HFFc6 (cell line): ENCODE measurements around the gene ZNF830. TPM values are rescaled to one million over a fixed set of nuclear protein-coding genes. Genes with fewer than 3 reads are reported as not detected.
A peak's percentile ranks its signal among the peaks of the same experiment; 100 is the strongest.
"Not testable (repeated sequence)": the region's sequence is repeated elsewhere in the genome, so short reads cannot be mapped to it uniquely, and the experiment has no call there.

Source experiments
- DNase-seq: peaks from one replicate; pipeline ENCODE4 v3.0.0-alpha.2; 2018
- H3K27ac Mint-ChIP-seq: 2 replicates; pipeline ENCODE4 v1.8.0; 2020; ENCODE audit warnings: mild to moderate bottlenecking, mixed read lengths
- H3K27me3 Mint-ChIP-seq: 2 replicates; pipeline ENCODE4 v1.8.0; 2021; ENCODE audit warnings: mild to moderate bottlenecking, moderate library complexity, mixed read lengths; ENCODE audit not compliant: insufficient read depth
- H3K36me3 Mint-ChIP-seq: 2 replicates; pipeline ENCODE4 v1.8.0; 2021; ENCODE audit warnings: low read depth, mixed read lengths
- H3K4me1 Mint-ChIP-seq: 2 replicates; pipeline ENCODE4 v1.8.0; 2020; ENCODE audit warnings: low read depth, mixed read lengths
- H3K4me3 Mint-ChIP-seq: 2 replicates; pipeline ENCODE4 v1.8.0; 2020; ENCODE audit warnings: mild to moderate bottlenecking, moderate library complexity, mixed read lengths
- H3K9me3 Mint-ChIP-seq: 2 replicates; pipeline ENCODE4 v1.8.0; 2020; ENCODE audit warnings: mild to moderate bottlenecking, mixed read lengths
- total RNA-seq, 6 experiments: library from RNA; stranded (reverse); fragmentation: NEBNext Ultra II Directional; extraction: Animal tissue kit (Norgen Biotek cat#: 25700); gene quantifications; 2 replicates in 1 of 6; 3 replicates in 5 of 6; pipeline ENCODE4 v1.2.3, GENCODE V29; 2021
- TF ChIP-seq, protein P1 (sequence below): fragments of 200-600 bp; sonication (generic); IDR thresholded peaks from 2 replicates; pipeline ENCODE4 v1.5.0; 2021; ENCODE audit warnings: antibody characterized with exemption, mild to moderate bottlenecking

The ZNF830 gene
- total RNA-seq, 6 experiments from 2014 or later, result 9.6 to 14.8 (median 11.8) TPM

DNA sequence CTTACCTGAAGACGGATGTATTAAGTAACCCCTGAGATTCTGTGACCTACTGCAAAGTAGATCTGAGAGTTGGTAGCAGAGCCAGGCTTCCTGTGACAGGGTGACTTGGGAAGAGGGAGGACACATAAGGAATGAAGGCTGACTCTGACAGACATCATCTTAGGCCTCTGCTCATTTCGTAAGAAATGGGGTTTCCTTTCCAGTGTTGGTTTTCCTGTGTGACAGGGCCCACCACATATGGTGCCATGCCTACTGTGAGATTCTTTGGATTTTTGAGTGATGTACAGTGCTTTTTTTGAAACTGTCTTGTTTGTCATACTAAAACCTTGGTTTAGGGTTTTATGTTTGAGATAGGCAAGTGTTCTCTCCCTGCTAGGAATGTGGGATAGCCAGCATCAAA is 31.7 kb downstream of the ZNF830 start:
- Mint-ChIP-seq H3K27ac (no peak overlapping the region), H3K27me3 (no peaks in the 10 kb centered on the region; the same call in 1 of the 2 replicates), H3K9me3 (no peaks in the 10 kb centered on the region), H3K36me3 (peaks cover 8% of the 10 kb centered on the region; the same call in 1 of the 2 replicates), H3K4me3 (no peak overlapping the region), H3K4me1 (peaks cover 20% of the 10 kb centered on the region)
- TF ChIP-seq, protein P1, sequence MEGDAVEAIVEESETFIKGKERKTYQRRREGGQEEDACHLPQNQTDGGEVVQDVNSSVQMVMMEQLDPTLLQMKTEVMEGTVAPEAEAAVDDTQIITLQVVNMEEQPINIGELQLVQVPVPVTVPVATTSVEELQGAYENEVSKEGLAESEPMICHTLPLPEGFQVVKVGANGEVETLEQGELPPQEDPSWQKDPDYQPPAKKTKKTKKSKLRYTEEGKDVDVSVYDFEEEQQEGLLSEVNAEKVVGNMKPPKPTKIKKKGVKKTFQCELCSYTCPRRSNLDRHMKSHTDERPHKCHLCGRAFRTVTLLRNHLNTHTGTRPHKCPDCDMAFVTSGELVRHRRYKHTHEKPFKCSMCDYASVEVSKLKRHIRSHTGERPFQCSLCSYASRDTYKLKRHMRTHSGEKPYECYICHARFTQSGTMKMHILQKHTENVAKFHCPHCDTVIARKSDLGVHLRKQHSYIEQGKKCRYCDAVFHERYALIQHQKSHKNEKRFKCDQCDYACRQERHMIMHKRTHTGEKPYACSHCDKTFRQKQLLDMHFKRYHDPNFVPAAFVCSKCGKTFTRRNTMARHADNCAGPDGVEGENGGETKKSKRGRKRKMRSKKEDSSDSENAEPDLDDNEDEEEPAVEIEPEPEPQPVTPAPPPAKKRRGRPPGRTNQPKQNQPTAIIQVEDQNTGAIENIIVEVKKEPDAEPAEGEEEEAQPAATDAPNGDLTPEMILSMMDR, result no peak
- DNase-seq, result no peak

- Mint-ChIP-seq H3K27ac (no peak overlapping the region), H3K27me3 (peaks cover 1% of the 10 kb centered on the region; the same call in 1 of the 2 replicates), H3K4me1 (peaks cover 24% of the 10 kb centered on the region), H3K9me3 (no peaks in the 10 kb centered on the region), H3K36me3 (no peaks in the 10 kb centered on the region), H3K4me3 (no peak overlapping the region)
- TF ChIP-seq, protein P1, result no peak
- DNase-seq, result no peak
Measured at GRCh38 chr17:34996422-34997285, 35.3 kb downstream of the ZNF830 start.

GRCh38 chr17:34997355-34997862 is 36.1 kb downstream of the ZNF830 start:
- no peak overlapping the region for H3K4me3 Mint-ChIP-seq
- TF ChIP-seq, protein P1, result no peak
- H3K27me3 Mint-ChIP-seq, result peaks cover 1% of the 10 kb centered on the region; the same call in 1 of the 2 replicates
- H3K36me3 Mint-ChIP-seq, result no peaks in the 10 kb centered on the region
- H3K4me1 Mint-ChIP-seq, result peaks cover 25% of the 10 kb centered on the region
- no peaks in the 10 kb centered on the region for H3K9me3 Mint-ChIP-seq
- no peak overlapping the region for H3K27ac Mint-ChIP-seq
- peak; percentile 39 for DNase-seq

- H3K27ac Mint-ChIP-seq, result no peak overlapping the region
- H3K9me3 Mint-ChIP-seq, result no peaks in the 10 kb centered on the region
- peak; percentile 52 for DNase-seq
- no peaks in the 10 kb centered on the region for H3K36me3 Mint-ChIP-seq
- peaks cover 1% of the 10 kb centered on the region; the same call in 1 of the 2 replicates for H3K27me3 Mint-ChIP-seq
- H3K4me3 Mint-ChIP-seq, result no peak overlapping the region
- H3K4me1 Mint-ChIP-seq, result peaks cover 17% of the 10 kb centered on the region
- TF ChIP-seq, protein P1, result peak; percentile 82
Measured at GRCh38 chr17:34998205-34998604, 36.9 kb downstream of the ZNF830 start.

DNA sequence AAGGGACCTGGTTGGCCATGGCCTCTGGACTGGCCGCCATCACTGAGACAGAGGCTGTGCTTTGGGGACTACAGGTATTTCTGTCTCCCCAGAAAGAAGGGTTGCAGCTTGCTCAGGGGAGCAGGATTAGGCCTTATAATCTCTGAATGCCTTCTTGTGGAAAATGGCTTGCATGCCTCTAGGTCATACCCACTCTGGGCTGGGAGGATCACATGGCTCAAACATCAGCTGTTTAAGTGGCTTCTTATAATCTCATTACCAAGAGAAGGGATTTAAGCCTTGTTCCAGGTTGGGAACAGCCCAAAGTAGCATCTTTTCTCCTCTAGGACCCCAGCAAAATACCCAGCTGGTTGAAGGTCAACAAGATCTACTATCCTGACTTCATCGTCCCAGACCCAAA is 38.1 kb downstream of the ZNF830 start:
- H3K4me1 Mint-ChIP-seq, result peaks cover 14% of the 10 kb centered on the region
- no peak for DNase-seq
- no peak overlapping the region for H3K4me3 Mint-ChIP-seq
- no peaks in the 10 kb centered on the region for H3K9me3 Mint-ChIP-seq
- TF ChIP-seq, protein P1, result no peak
- peaks cover 1% of the 10 kb centered on the region; the same call in 1 of the 2 replicates for H3K27me3 Mint-ChIP-seq
- H3K36me3 Mint-ChIP-seq, result no peaks in the 10 kb centered on the region
- no peak overlapping the region for H3K27ac Mint-ChIP-seq

GRCh38 chr17:35000965-35001364 is 39.6 kb downstream of the ZNF830 start:
- H3K36me3 Mint-ChIP-seq, H3K27ac Mint-ChIP-seq, H3K27me3 Mint-ChIP-seq, DNase-seq, H3K9me3 Mint-ChIP-seq, H3K4me3 Mint-ChIP-seq: not testable (repeated sequence)
- peaks cover 14% of the 10 kb centered on the region for H3K4me1 Mint-ChIP-seq
